ENCODE data around the gene TM4SF1. TPM values are rescaled to one million over a fixed set of nuclear protein-coding genes. Genes with fewer than 3 reads are reported as not detected.

TM4SF1 gene
- total RNA-seq, 1 experiment from 2014 or later: 1,063 TPM

DNA sequence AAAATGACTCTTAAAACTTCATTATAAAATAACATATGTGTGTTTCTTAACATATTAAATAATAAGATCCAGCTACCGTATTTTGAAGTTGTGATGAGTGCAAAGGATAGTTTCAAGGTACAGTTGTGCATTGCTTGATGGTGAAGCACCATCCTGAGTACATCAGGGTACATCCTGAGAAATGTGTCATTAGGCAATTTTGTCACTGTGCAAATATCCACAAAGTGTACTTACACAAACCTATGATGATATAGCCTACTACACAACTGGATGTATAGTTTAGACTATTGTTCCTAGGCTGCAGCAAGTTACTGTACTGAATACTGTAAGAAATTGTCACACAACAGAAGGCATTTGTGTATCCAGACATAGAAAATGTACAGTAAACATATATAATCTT lies 20.8 kb upstream of the TM4SF1 start:
- ChIA-PET CTCF (interaction anchor here (0.6 kb wide), 1 partner anchor 154 kb away, joined by 8 read pairs; no protein-coding TSS in a partner anchor), POLR2A (no interaction called here)
- peak overlapping the region; percentile 99; the same call in 1 of the 2 replicates for H3K27ac ChIP-seq (ENCODE audit: low read length)
- TF ChIP-seq, protein P1, sequence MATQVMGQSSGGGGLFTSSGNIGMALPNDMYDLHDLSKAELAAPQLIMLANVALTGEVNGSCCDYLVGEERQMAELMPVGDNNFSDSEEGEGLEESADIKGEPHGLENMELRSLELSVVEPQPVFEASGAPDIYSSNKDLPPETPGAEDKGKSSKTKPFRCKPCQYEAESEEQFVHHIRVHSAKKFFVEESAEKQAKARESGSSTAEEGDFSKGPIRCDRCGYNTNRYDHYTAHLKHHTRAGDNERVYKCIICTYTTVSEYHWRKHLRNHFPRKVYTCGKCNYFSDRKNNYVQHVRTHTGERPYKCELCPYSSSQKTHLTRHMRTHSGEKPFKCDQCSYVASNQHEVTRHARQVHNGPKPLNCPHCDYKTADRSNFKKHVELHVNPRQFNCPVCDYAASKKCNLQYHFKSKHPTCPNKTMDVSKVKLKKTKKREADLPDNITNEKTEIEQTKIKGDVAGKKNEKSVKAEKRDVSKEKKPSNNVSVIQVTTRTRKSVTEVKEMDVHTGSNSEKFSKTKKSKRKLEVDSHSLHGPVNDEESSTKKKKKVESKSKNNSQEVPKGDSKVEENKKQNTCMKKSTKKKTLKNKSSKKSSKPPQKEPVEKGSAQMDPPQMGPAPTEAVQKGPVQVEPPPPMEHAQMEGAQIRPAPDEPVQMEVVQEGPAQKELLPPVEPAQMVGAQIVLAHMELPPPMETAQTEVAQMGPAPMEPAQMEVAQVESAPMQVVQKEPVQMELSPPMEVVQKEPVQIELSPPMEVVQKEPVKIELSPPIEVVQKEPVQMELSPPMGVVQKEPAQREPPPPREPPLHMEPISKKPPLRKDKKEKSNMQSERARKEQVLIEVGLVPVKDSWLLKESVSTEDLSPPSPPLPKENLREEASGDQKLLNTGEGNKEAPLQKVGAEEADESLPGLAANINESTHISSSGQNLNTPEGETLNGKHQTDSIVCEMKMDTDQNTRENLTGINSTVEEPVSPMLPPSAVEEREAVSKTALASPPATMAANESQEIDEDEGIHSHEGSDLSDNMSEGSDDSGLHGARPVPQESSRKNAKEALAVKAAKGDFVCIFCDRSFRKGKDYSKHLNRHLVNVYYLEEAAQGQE (IDR thresholded peaks at IDR 0.05; ENCODE audit: insufficient read depth in 1 of 2, low read depth in 2 of 2, low read length in 1 of 2): no peak
- TF ChIP-seq SIN3A (IDR thresholded peaks at IDR 0.05; ENCODE audit: borderline replicate concordance, insufficient read depth, low read depth, low read length) (no peak), TCF7L2 (IDR thresholded peaks at IDR 0.05; ENCODE audit: low read depth, low read length) (no peak)
- TF ChIP-seq, protein P2, sequence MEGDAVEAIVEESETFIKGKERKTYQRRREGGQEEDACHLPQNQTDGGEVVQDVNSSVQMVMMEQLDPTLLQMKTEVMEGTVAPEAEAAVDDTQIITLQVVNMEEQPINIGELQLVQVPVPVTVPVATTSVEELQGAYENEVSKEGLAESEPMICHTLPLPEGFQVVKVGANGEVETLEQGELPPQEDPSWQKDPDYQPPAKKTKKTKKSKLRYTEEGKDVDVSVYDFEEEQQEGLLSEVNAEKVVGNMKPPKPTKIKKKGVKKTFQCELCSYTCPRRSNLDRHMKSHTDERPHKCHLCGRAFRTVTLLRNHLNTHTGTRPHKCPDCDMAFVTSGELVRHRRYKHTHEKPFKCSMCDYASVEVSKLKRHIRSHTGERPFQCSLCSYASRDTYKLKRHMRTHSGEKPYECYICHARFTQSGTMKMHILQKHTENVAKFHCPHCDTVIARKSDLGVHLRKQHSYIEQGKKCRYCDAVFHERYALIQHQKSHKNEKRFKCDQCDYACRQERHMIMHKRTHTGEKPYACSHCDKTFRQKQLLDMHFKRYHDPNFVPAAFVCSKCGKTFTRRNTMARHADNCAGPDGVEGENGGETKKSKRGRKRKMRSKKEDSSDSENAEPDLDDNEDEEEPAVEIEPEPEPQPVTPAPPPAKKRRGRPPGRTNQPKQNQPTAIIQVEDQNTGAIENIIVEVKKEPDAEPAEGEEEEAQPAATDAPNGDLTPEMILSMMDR (IDR thresholded peaks at IDR 0.05): no peak
- no peak for ATAC-seq
- H3K9me3 ChIP-seq (ENCODE audit: control insufficient read depth, insufficient read depth, low read depth, low read length): peaks cover 13% of the 10 kb centered on the region
- no peaks in the 10 kb centered on the region for H3K27me3 ChIP-seq (ENCODE audit: control insufficient read depth, insufficient read depth, low read length)
- in situ Hi-C loops (cut with HindIII; ENCODE audit: low pct_unique_long_range_greater_than_20kb, low sequenced_read_pairs) (no loop called here), intact Hi-C loops (cut with micrococcal nuclease; ENCODE audit: unreplicated experiment) (no loop called here)
- no peak for DNase-seq (ENCODE audit: low read depth, low spot score)
- H3K4me1 ChIP-seq (ENCODE audit: control insufficient read depth, insufficient read depth, low read length): peaks cover 60% of the 10 kb centered on the region
- no peak overlapping the region for H3K4me3 ChIP-seq (ENCODE audit: low read depth in 2 of 2, low read length in 2 of 2)
- no peaks in the 10 kb centered on the region for H3K36me3 ChIP-seq (ENCODE audit: control insufficient read depth, insufficient read depth, low read length)
- BruUV-seq (replicated peaks): no TSS peak

DNA sequence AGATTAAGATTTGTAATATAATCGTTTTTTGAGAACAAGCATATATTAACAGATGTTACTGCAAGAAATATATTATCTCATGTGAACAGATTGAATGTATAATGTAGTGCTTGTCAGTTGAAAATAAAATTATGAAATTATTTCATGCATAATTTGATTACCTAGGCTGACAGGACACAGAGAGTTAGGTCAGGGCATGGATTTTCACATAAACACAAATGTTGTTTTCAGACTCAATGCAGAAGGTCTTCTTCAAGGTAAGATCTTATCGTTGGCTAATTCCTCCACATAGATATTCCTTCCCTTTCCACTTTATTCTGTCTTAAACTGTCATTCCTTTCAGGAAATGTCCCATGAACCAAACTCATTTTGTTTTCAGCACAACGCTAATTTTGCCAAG lies 20.1 kb upstream of the TM4SF1 start:
- TF ChIP-seq, protein P1 (IDR thresholded peaks at IDR 0.05; ENCODE audit: insufficient read depth in 1 of 2, low read depth in 2 of 2, low read length in 1 of 2): no peak
- TF ChIP-seq, protein P2 (IDR thresholded peaks at IDR 0.05): no peak
- no peak for TF ChIP-seq SIN3A (IDR thresholded peaks at IDR 0.05; ENCODE audit: borderline replicate concordance, insufficient read depth, low read depth, low read length)
- TF ChIP-seq POLR2AphosphoS5 (IDR thresholded peaks at IDR 0.05; ENCODE audit: low read depth, low read length): no peak
- BruUV-seq (replicated peaks): no TSS peak
- H3K4me1 ChIP-seq (ENCODE audit: control insufficient read depth, insufficient read depth, low read length): peaks cover 66% of the 10 kb centered on the region
- DNase-seq (ENCODE audit: low read depth, low spot score): no peak
- H3K27me3 ChIP-seq (ENCODE audit: control insufficient read depth, insufficient read depth, low read length): no peaks in the 10 kb centered on the region
- peak overlapping the region; percentile 99; the same call in 1 of the 2 replicates for H3K27ac ChIP-seq (ENCODE audit: low read length)
- no peak overlapping the region for H3K4me3 ChIP-seq (ENCODE audit: low read depth in 2 of 2, low read length in 2 of 2)
- ChIA-PET POLR2A (no interaction called here), CTCF (no interaction called here)
- ATAC-seq: no peak
- peaks cover 11% of the 10 kb centered on the region for H3K9me3 ChIP-seq (ENCODE audit: control insufficient read depth, insufficient read depth, low read depth, low read length)
- H3K36me3 ChIP-seq (ENCODE audit: control insufficient read depth, insufficient read depth, low read length): no peaks in the 10 kb centered on the region
- intact Hi-C loops (cut with micrococcal nuclease; ENCODE audit: unreplicated experiment): no loop called here
- in situ Hi-C loops (cut with HindIII; ENCODE audit: low pct_unique_long_range_greater_than_20kb, low sequenced_read_pairs): no loop called here

Data from Panc1 (cell line).